HG03095 (cell line): Measurements from ENCODE around the gene NDUFB1.

ENCODE experiments used
- ATAC-seq: cut with Tn5 transposase; IDR thresholded peaks from one replicate; pipeline ENCODE4 v1.9.1; 2021; ENCODE audit warnings: moderate library complexity; ENCODE audit not compliant: unreplicated experiment

Gene NDUFB1

GRCh38 chr14:92121670-92122350 lies at the start of gene NDUFB1, which contains the start of gene CPSF2:
Gene NDUFB1, minus strand, starts transcription at chr14:92121706. Its CDS starts 4,069 bp downstream, at chr14:92117637.
Gene CPSF2, plus strand, starts transcription at chr14:92121969. Its CDS starts 9,016 bp downstream, at chr14:92130985.
- peak; percentile 84 for ATAC-seq

- no peak for ATAC-seq
Measured at GRCh38 chr14:92164958-92165357, 43.5 kb upstream of the NDUFB1 start.

GRCh38 chr14:92161521-92161920 lies 40.0 kb upstream of the NDUFB1 start:
- no peak for ATAC-seq

- no peak for ATAC-seq
Measured at GRCh38 chr14:92160619-92161018, 39.1 kb upstream of the NDUFB1 start.

- ATAC-seq: no peak
Measured at GRCh38 chr14:92154283-92154942, 32.9 kb upstream of the NDUFB1 start.

- no peak for ATAC-seq
Measured at GRCh38 chr14:92153581-92153980, 32.1 kb upstream of the NDUFB1 start.

GRCh38 chr14:92144708-92145107 lies 23.2 kb upstream of the NDUFB1 start:
- ATAC-seq: no peak

- no peak for ATAC-seq
Measured at GRCh38 chr14:92143962-92144361, 22.5 kb upstream of the NDUFB1 start.

GRCh38 chr14:92143309-92143708 lies 21.8 kb upstream of the NDUFB1 start:
- no peak for ATAC-seq

GRCh38 chr14:92135269-92135668 lies 13.8 kb upstream of the NDUFB1 start:
- no peak for ATAC-seq

GRCh38 chr14:92134456-92134855 lies 12.9 kb upstream of the NDUFB1 start:
- no peak for ATAC-seq

GRCh38 chr14:92122761-92123160 lies 1.3 kb upstream of the NDUFB1 start:
- no peak for ATAC-seq

GRCh38 chr14:92122351-92122677 lies 808 bp upstream of the NDUFB1 start:
- ATAC-seq: peak; percentile 13

GRCh38 chr14:92121207-92121669 lies 268 bp downstream of the NDUFB1 start:
- peak; percentile 16 for ATAC-seq

GRCh38 chr14:92109490-92109889 lies 12.0 kb downstream of the NDUFB1 start:
- no peak for ATAC-seq

GRCh38 chr14:92108345-92109254 lies 12.9 kb downstream of the NDUFB1 start:
- no peak for ATAC-seq

GRCh38 chr14:92106143-92106926 lies 15.2 kb downstream of the NDUFB1 start, which contains the start of gene ATXN3:
Gene ATXN3, minus strand, starts transcription at chr14:92106582. Its CDS starts 30 bp downstream, at chr14:92106552.
- ATAC-seq: peak; percentile 81

- ATAC-seq: peak; percentile 19
Measured at GRCh38 chr14:92105893-92106142, 15.7 kb downstream of the NDUFB1 start.

- ATAC-seq: no peak
Measured at GRCh38 chr14:92105073-92105892, 16.2 kb downstream of the NDUFB1 start.
